Prostate gland (tissue), 2 donors: ENCODE data around the gene WDR91.

ENCODE experiments used
- CTCF ChIP-seq, 4 experiments: fragments of 200-600 bp in 2 of 4; fragments of 450-650 bp in 2 of 4; sonication (generic) in 2 of 4; IDR thresholded peaks; 1 replicate in 3 of 4; 2 replicates in 1 of 4; pipeline ENCODE4 v1.5.1; 2016 to 2019; ENCODE audit warnings: antibody characterized with exemption in 4 of 4, mild to moderate bottlenecking in 2 of 4, moderate library complexity in 2 of 4
- POLR2AphosphoS5 ChIP-seq: sonication (generic); formaldehyde crosslinking; IDR thresholded peaks from one replicate; pipeline ENCODE4 v1.6.1; 2017; ENCODE audit warnings: antibody characterized with exemption

DNA sequence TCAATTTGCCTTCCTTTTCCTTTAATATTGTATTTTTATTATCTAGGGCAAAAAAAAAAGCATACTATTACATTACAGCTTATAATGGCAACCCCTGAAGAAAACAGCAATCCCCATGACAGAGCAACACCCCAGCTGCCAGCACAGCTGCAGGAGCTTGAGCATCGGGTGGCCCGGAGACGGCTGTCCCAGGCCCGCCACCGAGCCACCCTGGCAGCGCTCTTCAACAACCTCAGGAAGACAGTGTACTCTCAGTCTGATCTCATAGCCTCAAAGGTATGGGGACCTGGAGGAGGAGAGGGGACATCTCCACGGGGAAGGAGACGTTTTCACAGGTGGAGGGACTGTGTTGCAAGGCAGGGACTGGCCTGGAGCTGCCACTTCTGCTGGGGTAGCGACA lies 29.1 kb upstream of the WDR91 start:
- no peak for TF ChIP-seq POLR2AphosphoS5
- no peak for TF ChIP-seq CTCF (IDR thresholded peaks at IDR 0.05)
